ENCODE measurements around the gene KIAA0586. TPM values are rescaled to one million over a fixed set of nuclear protein-coding genes. Genes with fewer than 3 reads are reported as not detected.
"Not testable (repeated sequence)": the region's sequence is repeated elsewhere in the genome, so short reads cannot be mapped to it uniquely, and the experiment has no call there.

The KIAA0586 gene
- total RNA-seq, 4 donors from 2014 or later, result 9.6 to 16.8 (median 13.9) TPM

- Histone ChIP-seq H3K4me1 (no peaks in the 10 kb centered on the region), H3K4me3 (no peak overlapping the region), H3K9me3 (no peaks in the 10 kb centered on the region), H3K27me3 (no peaks in the 10 kb centered on the region), H3K27ac (no peak overlapping the region), H3K36me3 (peaks cover 0 to 90% (median 7%) of the 10 kb centered on the region in 3 donors)
- WGBS, 2 donors, result 100% methylated on average over 1 of the region's 1 CpG
- intact Hi-C loops (cut with DNase I), result no loop called here
- no peak for DNase-seq
- TF ChIP-seq CTCF (IDR thresholded peaks at IDR 0.05), result no peak
- no peak for TF ChIP-seq POLR2A (IDR thresholded peaks at IDR 0.05)
Measured at GRCh38 chr14:58491593-58491992, 64.1 kb downstream of the KIAA0586 start.

- Histone ChIP-seq H3K4me3 (no peak overlapping the region), H3K27me3 (no peaks in the 10 kb centered on the region), H3K27ac (no peak overlapping the region), H3K36me3 (peaks cover 0 to 89% (median 7%) of the 10 kb centered on the region in 3 donors), H3K9me3 (no peaks in the 10 kb centered on the region), H3K4me1 (no peaks in the 10 kb centered on the region)
- intact Hi-C loops (cut with DNase I), result no loop called here
- TF ChIP-seq POLR2A (IDR thresholded peaks at IDR 0.05), result no peak
- TF ChIP-seq CTCF (IDR thresholded peaks at IDR 0.05), result no peak
- WGBS, 2 donors, result 85 to 90% methylated on average over 1 of the region's 1 CpG
- DNase-seq, result no peak
Measured at GRCh38 chr14:58492044-58492443, 64.5 kb downstream of the KIAA0586 start.

GRCh38 chr14:58501214-58501816 is 73.8 kb downstream of the KIAA0586 start:
- no peaks in the 10 kb centered on the region for H3K4me1 ChIP-seq
- H3K36me3 ChIP-seq, result peaks cover 0 to 61% (median 3%) of the 10 kb centered on the region in 3 donors
- H3K27ac ChIP-seq, result no peak overlapping the region
- no peak for DNase-seq
- no peak for TF ChIP-seq POLR2A (IDR thresholded peaks at IDR 0.05)
- TF ChIP-seq CTCF (IDR thresholded peaks at IDR 0.05), result peak; percentile 52 to 79 (median 68)
- H3K9me3 ChIP-seq, result no peaks in the 10 kb centered on the region
- 51 to 52% methylated on average over 3 of the region's 3 CpGs for WGBS, 2 donors
- H3K4me3 ChIP-seq, result no peak overlapping the region
- H3K27me3 ChIP-seq, result no peaks in the 10 kb centered on the region
- intact Hi-C loops (cut with DNase I), result no loop called here

GRCh38 chr14:58513272-58513671 is 85.8 kb downstream of the KIAA0586 start:
- DNase-seq, result no peak
- H3K27me3 ChIP-seq, result no peaks in the 10 kb centered on the region
- WGBS, 2 donors, result 86 to 96% methylated on average over 3 of the region's 3 CpGs
- H3K4me3 ChIP-seq, result no peak overlapping the region
- no peak for TF ChIP-seq CTCF (IDR thresholded peaks at IDR 0.05)
- no peak for TF ChIP-seq POLR2A (IDR thresholded peaks at IDR 0.05)
- intact Hi-C loops (cut with DNase I), result no loop called here
- no peaks in the 10 kb centered on the region for H3K4me1 ChIP-seq
- no peaks in the 10 kb centered on the region for H3K9me3 ChIP-seq
- peaks cover 0 to 75% (median 0%) of the 10 kb centered on the region in 3 donors for H3K36me3 ChIP-seq
- no peak overlapping the region for H3K27ac ChIP-seq

GRCh38 chr14:58517592-58517991 is 90.1 kb downstream of the KIAA0586 start:
- H3K36me3 ChIP-seq, result peaks cover 0 to 70% (median 9%) of the 10 kb centered on the region in 3 donors
- H3K4me3 ChIP-seq, result no peak overlapping the region
- no peaks in the 10 kb centered on the region for H3K4me1 ChIP-seq
- no peak overlapping the region for H3K27ac ChIP-seq
- WGBS, 2 donors, result 100% methylated on average over 1 of the region's 1 CpG
- intact Hi-C loops (cut with DNase I), result no loop called here
- H3K9me3 ChIP-seq, result no peaks in the 10 kb centered on the region
- DNase-seq, result no peak
- no peaks in the 10 kb centered on the region for H3K27me3 ChIP-seq
- TF ChIP-seq POLR2A (IDR thresholded peaks at IDR 0.05) (no peak), CTCF (IDR thresholded peaks at IDR 0.05) (no peak)

GRCh38 chr14:58525691-58526090 is 98.2 kb downstream of the KIAA0586 start:
- H3K4me1 ChIP-seq; intact Hi-C loops (cut with DNase I); H3K27ac ChIP-seq; H3K9me3 ChIP-seq; DNase-seq; H3K27me3 ChIP-seq; H3K4me3 ChIP-seq: not testable (repeated sequence)
- WGBS, 2 donors, result no CpG with 5 or more reads among the region's 10 CpGs
- H3K36me3 ChIP-seq, result peaks cover 0 to 37% (median 4%) of the 10 kb centered on the region in 3 donors

All from esophagus squamous epithelium (tissue), 5 donors.